Osteoblast (primary cell): ENCODE data around the gene HNRNPA1L2. TPM values are rescaled to one million over a fixed set of nuclear protein-coding genes. Genes with fewer than 3 reads are reported as not detected.
"Not testable (repeated sequence)": the region's sequence is repeated elsewhere in the genome, so short reads cannot be mapped to it uniquely, and the experiment has no call there.

Experiments
- DNase-seq: peaks from one replicate; pipeline ENCODE4 v3.0.0; 2011; ENCODE audit warnings: low spot score, mixed read lengths; ENCODE audit not compliant: insufficient read length; ENCODE audit errors: missing footprints
- H2AFZ ChIP-seq: 2 replicates; pipeline ENCODE4 v1.6.0; 2011; ENCODE audit warnings: mild to moderate bottlenecking, low read length
- H3K27ac ChIP-seq: 2 replicates; pipeline ENCODE4 v1.5.1; 2011; ENCODE audit warnings: mild to moderate bottlenecking, low read depth, low read length, moderate library complexity
- H3K27me3 ChIP-seq: 2 replicates; pipeline ENCODE4 v1.6.0; 2012; ENCODE audit warnings: mild to moderate bottlenecking, control low read depth, inconsistent platforms, low read length, moderate library complexity; ENCODE audit not compliant: insufficient read depth
- H3K36me3 ChIP-seq: 2 replicates; pipeline ENCODE4 v1.5.1; 2011; ENCODE audit warnings: mild to moderate bottlenecking, low read length, control low read depth, moderate library complexity; ENCODE audit not compliant: insufficient read depth
- H3K4me1 ChIP-seq: 2 replicates; pipeline ENCODE4 v1.5.1; 2011; ENCODE audit warnings: mild to moderate bottlenecking, low read length, control low read depth, moderate library complexity; ENCODE audit not compliant: insufficient read depth
- H3K4me2 ChIP-seq: 2 replicates; pipeline ENCODE4 v1.6.0; 2011; ENCODE audit warnings: mild to moderate bottlenecking, low read length; ENCODE audit not compliant: insufficient read depth
- H3K4me3 ChIP-seq: fragments of 200-600 bp; sonication (generic); 3 replicates; pipeline ENCODE4 v1.5.1; 2012; ENCODE audit warnings: mild to moderate bottlenecking, low read length, inconsistent platforms; ENCODE audit not compliant: insufficient read depth
- H3K79me2 ChIP-seq: 2 replicates; pipeline ENCODE4 v1.6.0; 2012; ENCODE audit warnings: mild to moderate bottlenecking, low read length, control low read depth, inconsistent platforms; ENCODE audit not compliant: insufficient read depth
- H3K9me3 ChIP-seq: 2 replicates; pipeline ENCODE4 v1.5.1; 2011; ENCODE audit warnings: low read depth, low read length, control low read depth
- H4K20me1 ChIP-seq: 2 replicates; pipeline ENCODE4 v1.6.0; 2012; ENCODE audit warnings: mild to moderate bottlenecking, low read length, control low read depth; ENCODE audit not compliant: insufficient read depth
- total RNA-seq: library from RNA; depleted of rRNA; stranded (reverse); fragments of >200 nt; gene quantifications from 2 replicates; pipeline ENCODE4 v1.2.3, GENCODE V29; 2012
- TF ChIP-seq, protein P1 (sequence below): IDR thresholded peaks from 2 replicates; pipeline ENCODE4 v1.5.1; 2011; ENCODE audit warnings: mild to moderate bottlenecking, low read depth, low read length, moderate library complexity; ENCODE audit errors: extremely low read depth

Gene HNRNPA1L2
- 2.9 and 3.6 TPM in 2 replicates for total RNA-seq

DNA sequence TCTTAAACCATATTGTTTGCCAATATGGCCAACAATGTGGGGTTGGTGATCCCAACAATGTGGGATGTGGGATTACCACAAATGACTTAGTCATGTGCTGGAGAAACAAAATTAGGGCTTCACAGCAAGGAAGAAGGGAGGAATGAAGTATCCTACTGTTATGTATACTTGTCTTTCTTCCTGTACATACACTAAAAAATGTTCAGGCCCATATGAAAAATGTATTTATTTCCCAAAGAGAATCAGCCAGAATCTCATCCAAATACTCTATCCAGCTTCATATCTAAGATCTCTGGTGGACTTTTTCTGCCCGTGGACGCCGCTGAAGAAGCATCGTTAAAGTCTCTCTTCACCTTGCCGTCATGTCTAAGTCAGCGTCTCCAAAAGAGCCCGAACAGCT lies at the start of gene HNRNPA1L2:
Gene HNRNPA1L2 (plus strand): TSS at position 301 of the 400 bp plus-strand sequence. CDS start 62 bp downstream, at position 363.
- no peaks in the 10 kb centered on the region for H3K4me1 ChIP-seq
- no peaks in the 10 kb centered on the region for H3K79me2 ChIP-seq
- H3K36me3 ChIP-seq, result no peaks in the 10 kb centered on the region
- TF ChIP-seq, protein P1, sequence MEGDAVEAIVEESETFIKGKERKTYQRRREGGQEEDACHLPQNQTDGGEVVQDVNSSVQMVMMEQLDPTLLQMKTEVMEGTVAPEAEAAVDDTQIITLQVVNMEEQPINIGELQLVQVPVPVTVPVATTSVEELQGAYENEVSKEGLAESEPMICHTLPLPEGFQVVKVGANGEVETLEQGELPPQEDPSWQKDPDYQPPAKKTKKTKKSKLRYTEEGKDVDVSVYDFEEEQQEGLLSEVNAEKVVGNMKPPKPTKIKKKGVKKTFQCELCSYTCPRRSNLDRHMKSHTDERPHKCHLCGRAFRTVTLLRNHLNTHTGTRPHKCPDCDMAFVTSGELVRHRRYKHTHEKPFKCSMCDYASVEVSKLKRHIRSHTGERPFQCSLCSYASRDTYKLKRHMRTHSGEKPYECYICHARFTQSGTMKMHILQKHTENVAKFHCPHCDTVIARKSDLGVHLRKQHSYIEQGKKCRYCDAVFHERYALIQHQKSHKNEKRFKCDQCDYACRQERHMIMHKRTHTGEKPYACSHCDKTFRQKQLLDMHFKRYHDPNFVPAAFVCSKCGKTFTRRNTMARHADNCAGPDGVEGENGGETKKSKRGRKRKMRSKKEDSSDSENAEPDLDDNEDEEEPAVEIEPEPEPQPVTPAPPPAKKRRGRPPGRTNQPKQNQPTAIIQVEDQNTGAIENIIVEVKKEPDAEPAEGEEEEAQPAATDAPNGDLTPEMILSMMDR, result no peak
- no peaks in the 10 kb centered on the region for H3K27me3 ChIP-seq
- no peaks in the 10 kb centered on the region for H4K20me1 ChIP-seq
- H3K4me3 ChIP-seq, result no peak within 1 kb of the TSS
- no peak within 1 kb of the TSS for H3K4me2 ChIP-seq
- DNase-seq, result no peak
- H3K9me3 ChIP-seq, result no peaks in the 10 kb centered on the region
- no peak within 1 kb of the TSS for H3K27ac ChIP-seq
- no peak within 1 kb of the TSS for H2AFZ ChIP-seq

DNA sequence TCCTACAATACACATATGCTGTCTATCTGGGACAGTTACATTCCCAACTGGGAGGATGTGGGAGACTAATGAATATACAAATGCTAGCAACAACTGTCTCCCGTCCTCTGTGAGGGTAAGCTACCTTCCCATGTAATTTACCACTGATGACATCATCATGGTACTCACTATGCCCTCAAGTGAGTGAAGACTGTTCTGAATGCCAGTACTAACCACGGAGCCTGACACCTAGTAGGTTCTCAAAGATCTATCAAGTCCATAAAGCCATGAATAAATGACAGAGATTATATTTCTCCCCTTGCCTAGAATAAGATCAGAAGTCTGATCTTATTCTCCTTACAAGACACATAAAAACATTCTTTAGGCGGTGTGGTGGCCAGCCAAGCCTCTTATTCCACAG lies 49.1 kb upstream of the HNRNPA1L2 start:
- H4K20me1 ChIP-seq, H3K79me2 ChIP-seq, H3K4me3 ChIP-seq, DNase-seq, H2AFZ ChIP-seq, H3K4me1 ChIP-seq, H3K4me2 ChIP-seq, H3K27me3 ChIP-seq, H3K9me3 ChIP-seq, H3K27ac ChIP-seq, H3K36me3 ChIP-seq: not testable (repeated sequence)

DNA sequence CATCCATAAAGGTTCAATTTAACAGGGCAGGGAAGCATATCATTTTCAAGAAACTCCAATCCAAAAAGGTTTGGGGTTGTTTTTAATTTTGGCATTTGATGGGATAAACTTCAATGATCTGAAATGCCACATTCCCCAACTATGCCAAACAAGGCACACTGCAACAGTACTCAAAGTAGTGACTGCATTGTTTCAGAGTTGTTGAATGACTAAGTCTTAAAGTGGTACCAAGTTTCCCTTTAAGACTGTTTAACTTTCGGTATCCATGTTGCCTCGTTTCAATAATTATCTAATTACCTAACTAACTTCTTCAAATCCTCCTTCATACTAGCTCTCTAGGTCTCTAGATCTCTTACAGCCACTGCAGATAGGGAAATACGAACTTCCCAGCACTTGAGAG lies 48.4 kb upstream of the HNRNPA1L2 start:
- not testable (repeated sequence) for H3K9me3 ChIP-seq, H3K36me3 ChIP-seq, H3K4me1 ChIP-seq, H3K4me2 ChIP-seq, H3K27ac ChIP-seq, H3K27me3 ChIP-seq, H3K4me3 ChIP-seq, H3K79me2 ChIP-seq, DNase-seq, H4K20me1 ChIP-seq
- peak overlapping the region; percentile 82 for H2AFZ ChIP-seq

DNA sequence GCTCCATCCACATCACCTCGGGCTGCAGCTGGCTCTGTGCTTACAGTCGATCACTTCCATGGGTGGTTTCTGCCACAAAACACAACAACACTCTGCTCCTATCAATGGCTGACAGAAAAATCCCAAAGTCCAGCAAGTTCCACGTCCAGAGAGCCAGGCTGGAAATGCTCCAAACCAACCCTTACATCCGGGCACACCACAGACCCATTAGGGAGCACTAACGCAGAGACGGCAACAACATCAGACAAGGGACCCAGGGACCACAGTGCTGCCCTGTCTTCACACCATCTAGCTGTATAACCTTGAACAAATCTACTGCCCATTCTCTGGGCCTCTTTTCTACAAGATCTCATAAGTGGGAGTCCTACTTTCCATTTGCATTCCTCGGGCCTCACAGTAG lies 47.9 kb upstream of the HNRNPA1L2 start:
- H3K9me3 ChIP-seq, H3K79me2 ChIP-seq, H3K36me3 ChIP-seq, H3K4me3 ChIP-seq, H3K27ac ChIP-seq, H3K4me1 ChIP-seq, DNase-seq, H4K20me1 ChIP-seq, H3K4me2 ChIP-seq, H3K27me3 ChIP-seq: not testable (repeated sequence)
- H2AFZ ChIP-seq, result peak overlapping the region; percentile 82

DNA sequence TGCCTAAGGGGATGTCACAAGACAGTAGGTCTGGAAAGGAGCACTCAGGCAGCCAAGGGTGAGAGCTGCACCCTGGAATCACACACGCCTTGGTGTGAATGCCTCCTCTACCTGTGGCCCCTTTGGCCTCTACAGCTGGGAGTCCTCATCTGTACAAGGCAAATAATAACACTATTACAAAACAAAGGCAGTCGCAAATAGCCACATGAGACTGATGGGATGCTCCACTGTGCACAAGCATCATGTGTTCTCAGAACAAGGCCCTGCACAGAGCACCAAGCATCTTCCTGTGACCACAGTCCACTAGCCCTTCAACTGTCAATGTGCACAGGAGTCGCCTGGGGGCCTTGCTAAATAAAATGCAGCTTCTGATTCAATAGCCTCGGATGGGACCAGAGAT lies 44.6 kb upstream of the HNRNPA1L2 start:
- H3K4me2 ChIP-seq, result no peak overlapping the region
- no peak overlapping the region for H3K4me3 ChIP-seq
- no peaks in the 10 kb centered on the region for H3K9me3 ChIP-seq
- H3K79me2 ChIP-seq, result no peaks in the 10 kb centered on the region
- H4K20me1 ChIP-seq, result no peaks in the 10 kb centered on the region
- TF ChIP-seq, protein P1, result no peak
- no peaks in the 10 kb centered on the region for H3K27me3 ChIP-seq
- H2AFZ ChIP-seq, result no peak overlapping the region
- H3K27ac ChIP-seq, result no peak overlapping the region
- DNase-seq, result peak; percentile 37
- peaks cover 9% of the 10 kb centered on the region for H3K4me1 ChIP-seq
- H3K36me3 ChIP-seq, result no peaks in the 10 kb centered on the region
